NCI-H510A treated with DMSO at 0.1 percent for 48 hours (cell line): ENCODE results near the gene ATRNL1.

Experiments used
- DNase-seq: peaks from one replicate; lab custom pipeline; 2025; lab: John Stamatoyannopoulos, UW

ATRNL1 gene

DNA sequence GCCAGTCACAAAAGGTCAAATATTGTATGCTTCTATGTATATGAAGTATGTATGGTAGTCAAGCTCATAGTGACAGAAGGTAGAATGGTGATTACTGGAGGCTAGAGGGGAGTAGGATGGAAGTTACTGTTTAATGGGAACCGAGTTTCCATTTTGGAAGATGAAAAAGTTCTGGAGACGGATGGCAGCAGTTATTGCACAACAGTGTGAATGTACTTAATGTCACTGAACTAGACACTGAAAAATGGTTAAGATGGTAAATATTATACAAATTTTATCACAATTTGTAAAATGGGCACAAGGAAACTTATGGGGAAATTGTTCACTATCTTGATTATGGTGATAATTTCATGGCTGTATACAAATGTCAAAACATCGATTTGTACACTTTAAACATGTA is 895.2 kb downstream of the ATRNL1 start:
- DNase-seq = no peak

DNA sequence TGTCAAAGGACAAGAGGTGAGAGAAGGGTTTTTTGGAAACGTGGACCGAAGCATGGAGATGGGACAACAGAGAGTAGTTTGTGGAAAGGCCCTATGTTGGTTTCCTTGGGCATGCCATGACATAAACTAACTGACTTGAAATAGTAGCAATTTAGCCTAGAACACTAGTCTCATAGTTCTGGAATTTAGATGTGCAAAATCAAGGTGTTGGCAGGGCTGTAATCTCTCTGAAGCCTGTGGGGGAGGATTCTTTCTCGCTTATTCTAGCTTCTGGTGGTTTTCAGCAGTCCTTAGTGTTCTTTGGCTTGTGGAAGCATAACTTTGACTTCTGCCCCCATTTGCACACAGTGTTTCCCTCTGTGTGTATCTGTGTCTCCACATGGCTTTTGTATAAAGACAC is 896.5 kb downstream of the ATRNL1 start:
- no peak for DNase-seq

DNA sequence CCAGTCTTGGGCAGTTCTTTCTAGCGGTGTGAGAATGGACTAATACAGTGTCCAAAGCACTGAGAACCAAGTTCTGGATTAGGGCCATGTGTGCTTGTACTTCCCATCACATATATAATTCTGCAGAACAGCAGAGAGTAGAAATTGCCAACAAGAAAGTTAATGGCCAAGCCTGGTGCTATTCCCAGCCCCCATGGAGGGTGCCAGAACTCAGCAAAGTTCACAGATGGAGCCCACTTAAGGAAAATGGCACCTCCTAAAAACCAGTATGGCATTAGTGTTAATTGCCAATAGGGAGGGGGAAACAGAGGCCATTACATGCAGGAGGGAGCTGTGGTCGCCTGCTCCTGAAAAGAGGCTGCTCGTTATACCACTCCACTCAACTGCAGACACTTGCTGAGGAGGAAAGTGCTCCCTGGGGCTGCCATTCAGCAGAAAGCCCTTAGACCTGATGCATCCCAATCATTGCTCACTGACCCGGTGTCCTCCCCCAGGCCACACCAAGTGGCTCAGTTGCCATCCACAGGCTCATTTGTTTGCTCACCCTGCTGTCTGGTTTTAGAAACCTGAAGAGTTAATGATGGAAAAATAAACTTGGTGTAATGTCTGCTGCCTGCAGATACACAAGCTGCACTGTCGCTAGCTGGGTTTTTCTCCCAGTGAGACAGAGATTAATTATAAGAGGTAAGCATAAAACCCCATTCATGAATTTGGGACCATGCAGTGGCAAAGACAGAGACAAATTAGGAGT is 899.2 kb downstream of the ATRNL1 start:
- no peak for DNase-seq

DNA sequence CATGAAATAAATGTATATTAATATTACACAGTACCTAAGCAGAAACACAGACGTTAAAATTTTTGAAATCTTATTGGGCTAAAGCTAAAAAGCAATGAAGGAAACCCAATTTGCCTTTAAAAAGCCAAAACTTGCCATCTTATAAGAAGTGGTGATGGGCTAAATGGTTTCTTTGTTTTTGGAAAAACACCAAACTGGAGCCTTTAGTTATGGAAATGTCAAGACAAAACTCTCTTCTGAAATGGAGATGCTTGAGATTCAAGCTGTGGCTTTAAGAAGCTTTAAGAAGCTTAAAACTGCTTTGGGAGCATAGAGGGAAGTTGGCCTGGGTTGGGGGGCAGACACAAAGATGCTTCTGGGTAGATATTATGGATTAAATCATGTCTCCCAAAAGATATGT is 902.9 kb downstream of the ATRNL1 start:
- DNase-seq = no peak

DNA sequence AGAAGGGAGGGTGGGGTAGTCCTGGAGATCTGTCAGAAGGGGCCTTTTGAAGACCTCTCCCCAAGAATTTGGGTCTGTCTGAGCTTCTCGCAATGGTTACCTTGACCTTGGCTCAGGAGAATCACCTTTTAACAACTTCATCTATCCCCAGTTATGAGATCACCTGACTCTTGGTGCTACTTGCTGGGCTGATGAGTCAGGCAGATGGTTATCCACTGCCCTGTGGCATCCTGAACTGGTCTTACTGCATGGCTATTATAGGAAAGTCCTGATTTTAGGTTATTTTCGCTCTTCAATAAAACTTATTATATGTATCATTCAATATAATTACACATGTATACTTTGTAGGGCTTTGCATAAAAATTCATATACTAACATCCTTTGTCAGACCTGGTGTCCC is 905.1 kb downstream of the ATRNL1 start:
- no peak for DNase-seq
